H1 (cell line): ENCODE data around the gene LMAN1. TPM values are rescaled to one million over a fixed set of nuclear protein-coding genes. Genes with fewer than 3 reads are reported as not detected.

ENCODE experiments used
- CEBPB ChIP-seq: IDR thresholded peaks from 2 replicates; pipeline ENCODE4 v1.6.1; 2012; ENCODE audit warnings: low read depth, low read length
- CHD2 ChIP-seq: IDR thresholded peaks from 2 replicates; pipeline ENCODE4 v1.6.1; 2012; ENCODE audit warnings: low read length, improper control_type of control experiment
- CREB1 ChIP-seq: IDR thresholded peaks from 2 replicates; pipeline ENCODE4 v1.6.1; 2012; ENCODE audit warnings: inconsistent platforms
- E2F6 ChIP-seq: IDR thresholded peaks from 2 replicates; pipeline ENCODE4 v1.6.1; 2012; ENCODE audit warnings: inconsistent platforms
- EP300 ChIP-seq, 2 experiments: IDR thresholded peaks; 1 replicate in 1 of 2; 2 replicates in 1 of 2; pipeline ENCODE4 v1.6.1; 2011 to 2012; ENCODE audit warnings: low read depth in 2 of 2, low read length in 2 of 2, mild to moderate bottlenecking in 2 of 2, borderline replicate concordance in 1 of 2, inconsistent platforms in 1 of 2, moderate library complexity in 1 of 2
- SP1 ChIP-seq: IDR thresholded peaks from 2 replicates; pipeline ENCODE4 v1.6.1; 2011; ENCODE audit warnings: low read depth, low read length
- TAF1 ChIP-seq: IDR thresholded peaks from 2 replicates; pipeline ENCODE4 v1.6.1; 2011; ENCODE audit warnings: mild to moderate bottlenecking, low read depth, low read length
- polyA plus RNA-seq, 7 experiments: library from polyadenylated mRNA; depleted of rRNA in 3 of 7; stranded (reverse) in 5 of 7; unstranded in 2 of 7; fragments of >200 nt in 5 of 7; fragments of 200-250 nt in 2 of 7; gene quantifications; 1 replicate in 5 of 7; 2 replicates in 1 of 7; 4 replicates in 1 of 7; pipeline versions ENCODE4 v1.2.1 to v1.2.3, GENCODE V29; 2011 to 2013; ENCODE audit warnings: missing spikeins in 2 of 7, mixed read lengths in 2 of 7
- total RNA-seq: library from RNA; stranded (reverse); fragmentation: NEBNext Ultra II Directional; extraction: Animal tissue kit (Norgen Biotek cat#: 25700); gene quantifications from 2 replicates; pipeline ENCODE4 v1.2.1, GENCODE V29; 2021

Gene LMAN1
- total and polyA plus RNA-seq, 2 of the 8 experiments (the other 6 are each of a cell fraction or from before 2014, with no cell fraction given): 20.3 to 73.6 TPM

GRCh38 chr18:59377613-59378337 lies 18.7 kb upstream of the LMAN1 start (continued):
- TF ChIP-seq EP300 (IDR thresholded peaks at IDR 0.05; ENCODE audit: borderline replicate concordance in 1 of 2, low read depth in 2 of 2, low read length in 2 of 2): no peak
- TF ChIP-seq CREB1: no peak
- no peak for TF ChIP-seq TAF1
- no peak for TF ChIP-seq E2F6
- no peak for TF ChIP-seq SP1
- no peak for TF ChIP-seq CEBPB
- TF ChIP-seq CHD2: no peak
